ENCODE data around the gene SIRPG. TPM values are rescaled to one million over a fixed set of nuclear protein-coding genes. Genes with fewer than 3 reads are reported as not detected.

SIRPG gene
- total and polyA plus RNA-seq, 10 of the 15 experiments (the other 5 are each of a cell fraction or from before 2014, with no cell fraction given) = 1.1 to 13.0 (median 4.1) TPM

- TF ChIP-seq PBX3 (IDR thresholded peaks at IDR 0.05; ENCODE audit: insufficient replicate concordance, low read depth, low read length) (no peak), BMI1 (IDR thresholded peaks at IDR 0.05; ENCODE audit: borderline replicate concordance) (no peak), CTCF (IDR thresholded peaks at IDR 0.05 in 2 of 3, conservative IDR thresholded peaks at IDR 0.05 in 1 of 3; ENCODE audit: control insufficient read depth in 2 of 3, extremely low read depth in 1 of 3, insufficient read depth in 1 of 3, low read depth in 3 of 3, low read length in 3 of 3) (no peak), MEF2A (IDR thresholded peaks at IDR 0.05; ENCODE audit: insufficient read depth, low read depth, low read length) (no peak), HDAC6 (IDR thresholded peaks at IDR 0.05; ENCODE audit: unreplicated experiment) (no peak), MLLT1 (IDR thresholded peaks at IDR 0.05) (no peak)
Observed at GRCh38 chr20:1631309-1632151, 26.0 kb downstream of the SIRPG start (continued).

All from GM12878 (cell line).